Kidney (tissue), 14 donors: ENCODE measurements around the gene CAMSAP2. TPM values are rescaled to one million over a fixed set of nuclear protein-coding genes. Genes with fewer than 3 reads are reported as not detected.

Experiments
- DNase-seq, 5 donors: peaks; one replicate each; pipeline ENCODE4 v3.0.0-alpha.2; 2013 to 2020
- FAIRE-seq: peaks from 2 replicates; lab custom pipeline; 2012; peaks lifted over from hg19 to GRCh38; lab: Jason Lieb, UNC
- H3K27ac ChIP-seq, 2 donors: one replicate each; pipeline ENCODE4 v1.7.0; 2013; ENCODE audit warnings: low read depth in 2 of 2, low read length in 2 of 2, inconsistent platforms in 1 of 2
- H3K27me3 ChIP-seq: one replicate; pipeline ENCODE4 v1.7.1; 2013; ENCODE audit warnings: low read length, inconsistent platforms; ENCODE audit not compliant: control insufficient read depth, insufficient read depth
- H3K36me3 ChIP-seq, 3 donors: one replicate each; pipeline versions ENCODE4 v1.7.0 to v1.7.1; 2013; ENCODE audit warnings: low read length in 3 of 3, control low read depth in 1 of 3, inconsistent platforms in 1 of 3; ENCODE audit not compliant: insufficient read depth in 3 of 3, control insufficient read depth in 2 of 3
- H3K4me1 ChIP-seq, 3 donors: one replicate each; pipeline versions ENCODE4 v1.7.0 to v1.7.1; 2013; ENCODE audit warnings: low read length in 3 of 3, inconsistent platforms in 1 of 3, low read depth in 1 of 3; ENCODE audit not compliant: control insufficient read depth in 2 of 3, insufficient read depth in 2 of 3
- H3K4me3 ChIP-seq, 3 donors: one replicate each; pipeline versions ENCODE4 v1.7.0 to v1.8.1; 2013; ENCODE audit warnings: low read length in 3 of 3, control low read depth in 1 of 3, inconsistent platforms in 1 of 3
- H3K9ac ChIP-seq, 3 donors: one replicate each; pipeline versions ENCODE4 v1.7.0 to v1.7.1; 2013; ENCODE audit warnings: low read length in 3 of 3, control low read depth in 1 of 3, inconsistent platforms in 1 of 3
- H3K9me3 ChIP-seq, 3 donors: one replicate each; pipeline versions ENCODE4 v1.7.0 to v1.7.1; 2013; ENCODE audit warnings: low read length in 3 of 3, control low read depth in 1 of 3, inconsistent platforms in 1 of 3; ENCODE audit not compliant: control insufficient read depth in 2 of 3, insufficient read depth in 1 of 3
- intact Hi-C: fragments of 100-400 bp; cut with DNase I; formaldehyde crosslinking; loops from one replicate; pipeline ENCODE4 v1.11.1; 2022
- polyA plus RNA-seq: library from polyadenylated mRNA; stranded (reverse); fragments of 350-450 nt; fragmentation: Illumina TruSeq; extraction: RNeasy Lipid Tissue Mini Kit (QIAGEN cat#74804); gene quantifications from one replicate; pipeline ENCODE4 v1.2.3, GENCODE V29; 2014; ENCODE audit warnings: low read depth, low replicate concordance; ENCODE audit not compliant: insufficient read depth
- total RNA-seq: library from RNA; stranded (reverse); fragmentation: NEBNext Ultra II Directional; extraction: Animal tissue kit (Norgen Biotek cat#: 25700); gene quantifications from one replicate; pipeline ENCODE4 v1.2.1, GENCODE V29; 2021
- TF ChIP-seq, protein P1 (sequence below): IDR thresholded peaks from 3 replicates; pipeline ENCODE4 v1.5.1; 2012; ENCODE audit warnings: mild to moderate bottlenecking, moderate library complexity, borderline replicate concordance; ENCODE audit not compliant: insufficient read depth; ENCODE audit errors: extremely low read depth
- donor health status: control.
- donor health status: control.
- donor health status: control.
- donor health status: control.
- donor health status: control.
- donor health status: DM: yes; HTN: yes; CAD: no.
- donor health status: Normal renal cell carcinoma (clear cell type).

The CAMSAP2 gene
- total and polyA plus RNA-seq, 2 donors from 2014 or later: 7.5 to 30.3 TPM

GRCh38 chr1:200694738-200695137 is 44.0 kb upstream of the CAMSAP2 start:
- Histone ChIP-seq H3K27me3 (no peaks in the 10 kb centered on the region), H3K36me3 (no peaks in the 10 kb centered on the region), H3K4me3 (no peak overlapping the region), H3K27ac (no peak overlapping the region), H3K9me3 (no peaks in the 10 kb centered on the region), H3K9ac (no peak overlapping the region), H3K4me1 (no peaks in the 10 kb centered on the region)
- FAIRE-seq: no peak
- no peak for DNase-seq
- TF ChIP-seq, protein P1, sequence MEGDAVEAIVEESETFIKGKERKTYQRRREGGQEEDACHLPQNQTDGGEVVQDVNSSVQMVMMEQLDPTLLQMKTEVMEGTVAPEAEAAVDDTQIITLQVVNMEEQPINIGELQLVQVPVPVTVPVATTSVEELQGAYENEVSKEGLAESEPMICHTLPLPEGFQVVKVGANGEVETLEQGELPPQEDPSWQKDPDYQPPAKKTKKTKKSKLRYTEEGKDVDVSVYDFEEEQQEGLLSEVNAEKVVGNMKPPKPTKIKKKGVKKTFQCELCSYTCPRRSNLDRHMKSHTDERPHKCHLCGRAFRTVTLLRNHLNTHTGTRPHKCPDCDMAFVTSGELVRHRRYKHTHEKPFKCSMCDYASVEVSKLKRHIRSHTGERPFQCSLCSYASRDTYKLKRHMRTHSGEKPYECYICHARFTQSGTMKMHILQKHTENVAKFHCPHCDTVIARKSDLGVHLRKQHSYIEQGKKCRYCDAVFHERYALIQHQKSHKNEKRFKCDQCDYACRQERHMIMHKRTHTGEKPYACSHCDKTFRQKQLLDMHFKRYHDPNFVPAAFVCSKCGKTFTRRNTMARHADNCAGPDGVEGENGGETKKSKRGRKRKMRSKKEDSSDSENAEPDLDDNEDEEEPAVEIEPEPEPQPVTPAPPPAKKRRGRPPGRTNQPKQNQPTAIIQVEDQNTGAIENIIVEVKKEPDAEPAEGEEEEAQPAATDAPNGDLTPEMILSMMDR: no peak
- intact Hi-C loops: no loop called here

GRCh38 chr1:200699871-200700270 is 38.8 kb upstream of the CAMSAP2 start:
- intact Hi-C loops: no loop called here
- no peak for FAIRE-seq
- H3K9me3 ChIP-seq: no peaks in the 10 kb centered on the region

GRCh38 chr1:200704986-200705500 is 33.6 kb upstream of the CAMSAP2 start:
- TF ChIP-seq, protein P1: no peak
- FAIRE-seq (no peak), DNase-seq (no peak)
- no peak overlapping the region for H3K27ac ChIP-seq
- no peak overlapping the region for H3K9ac ChIP-seq
- intact Hi-C loops: no loop called here
- H3K4me3 ChIP-seq: no peak overlapping the region
- H3K36me3 ChIP-seq: no peaks in the 10 kb centered on the region
- H3K4me1 ChIP-seq: no peaks in the 10 kb centered on the region
- no peaks in the 10 kb centered on the region for H3K27me3 ChIP-seq
- no peaks in the 10 kb centered on the region for H3K9me3 ChIP-seq

More at GRCh38 chr1:200699871-200700270, 38.8 kb upstream of the CAMSAP2 start:
- Histone ChIP-seq H3K27ac (no peak overlapping the region), H3K27me3 (no peaks in the 10 kb centered on the region), H3K4me1 (no peaks in the 10 kb centered on the region), H3K4me3 (no peak overlapping the region), H3K36me3 (no peaks in the 10 kb centered on the region), H3K9ac (no peak overlapping the region)
- DNase-seq: no peak
- TF ChIP-seq, protein P1: no peak

GRCh38 chr1:200706111-200706814 is 32.4 kb upstream of the CAMSAP2 start:
- no peaks in the 10 kb centered on the region for H3K4me1 ChIP-seq
- FAIRE-seq (no peak), DNase-seq (no peak)
- no peaks in the 10 kb centered on the region for H3K9me3 ChIP-seq
- intact Hi-C loops: no loop called here
- no peak overlapping the region for H3K4me3 ChIP-seq
- no peak overlapping the region for H3K27ac ChIP-seq
- no peaks in the 10 kb centered on the region for H3K27me3 ChIP-seq
- no peak overlapping the region for H3K9ac ChIP-seq
- TF ChIP-seq, protein P1: no peak
- H3K36me3 ChIP-seq: no peaks in the 10 kb centered on the region
